Liver (tissue), 3 donors: ENCODE measurements around the gene TMEM98.

Source experiments
- ATF3 ChIP-seq: IDR thresholded peaks from 2 replicates; pipeline ENCODE4 v1.6.1; 2016; ENCODE audit warnings: antibody characterized with exemption
- CTCF ChIP-seq: fragments of 150-350 bp; IDR thresholded peaks from 2 replicates; pipeline ENCODE4 v1.5.1; 2017; ENCODE audit warnings: improper control_type of control experiment, low read depth, low read length; ENCODE audit not compliant: missing input control
- GABPA ChIP-seq, 2 donors: IDR thresholded peaks in 1 of 2; conservative IDR thresholded peaks in 1 of 2; 2 replicates each; pipeline ENCODE4 v1.6.1; 2016; ENCODE audit warnings: antibody characterized with exemption in 2 of 2, mild to moderate bottlenecking in 1 of 2, moderate library complexity in 1 of 2
- JUND ChIP-seq, 2 donors: IDR thresholded peaks; 2 replicates each; pipeline ENCODE4 v1.6.1; 2016; ENCODE audit warnings: antibody characterized with exemption in 2 of 2
- MAX ChIP-seq: IDR thresholded peaks from 2 replicates; pipeline ENCODE4 v1.6.1; 2016; ENCODE audit warnings: antibody characterized with exemption
- RAD21 ChIP-seq, 2 donors: IDR thresholded peaks; 2 replicates each; pipeline ENCODE4 v1.6.1; 2016; ENCODE audit warnings: antibody characterized with exemption in 2 of 2, mild to moderate bottlenecking in 2 of 2
- REST ChIP-seq: IDR thresholded peaks from 2 replicates; pipeline ENCODE4 v1.6.1; 2016; ENCODE audit warnings: antibody characterized with exemption, mild to moderate bottlenecking
- TAF1 ChIP-seq: conservative IDR thresholded peaks from 2 replicates; pipeline ENCODE4 v1.6.1; 2016; ENCODE audit warnings: antibody characterized with exemption, mild to moderate bottlenecking
- YY1 ChIP-seq: IDR thresholded peaks from 2 replicates; pipeline ENCODE4 v1.6.1; 2016; ENCODE audit warnings: antibody characterized with exemption, mild to moderate bottlenecking
- ZBTB33 ChIP-seq: IDR thresholded peaks from 2 replicates; pipeline ENCODE4 v1.6.1; 2016; ENCODE audit warnings: antibody characterized with exemption
- donor health status: healthy.
- donor health status: healthy.

- TF ChIP-seq ATF3 (no peak), RAD21 (IDR thresholded peaks at IDR 0.05) (no peak), REST (no peak), CTCF (no peak), GABPA (IDR thresholded peaks at IDR 0.05 in 1 of 2, conservative IDR thresholded peaks at IDR 0.05 in 1 of 2) (no peak), YY1 (no peak), TAF1 (no peak), MAX (no peak), JUND (IDR thresholded peaks at IDR 0.05) (no peak), ZBTB33 (no peak)
Measured at GRCh38 chr17:32894245-32894644, 33.7 kb upstream of the TMEM98 start.
